A549 (cell line): ENCODE measurements around the gene MARS1.

Source experiments
- CHD2 ChIP-seq: fragments of 150-350 bp; IDR thresholded peaks from 2 replicates; pipeline ENCODE4 v1.6.1; 2014; ENCODE audit warnings: low read length; ENCODE audit not compliant: partially characterized antibody
- EP300 ChIP-seq, 2 experiments: fragments of >200 bp; sonication (Bioruptor Twin); formaldehyde crosslinking; IDR thresholded peaks; 2 replicates in 1 of 2; 3 replicates in 1 of 2; pipeline ENCODE4 v1.6.1; 2016 to 2017
- HDAC2 ChIP-seq: fragments of 200-600 bp; sonication (generic); IDR thresholded peaks from 2 replicates; pipeline ENCODE4 v1.6.1; 2016
- MAZ ChIP-seq: fragments of 150-350 bp; IDR thresholded peaks from 2 replicates; pipeline ENCODE4 v1.6.1; 2014; ENCODE audit warnings: antibody characterized with exemption, low read depth, low read length, borderline replicate concordance
- MYC ChIP-seq: IDR thresholded peaks from 2 replicates; pipeline ENCODE4 v1.6.1; 2012; ENCODE audit warnings: mild to moderate bottlenecking, inconsistent platforms, low read length, improper control_type of control experiment, borderline replicate concordance
- POLR2A ChIP-seq: IDR thresholded peaks from 2 replicates; pipeline ENCODE4 v1.6.1; 2012; ENCODE audit warnings: mild to moderate bottlenecking, low read length
- TFCP2L1 ChIP-seq: fragments of 250-450 bp; sonication (Bioruptor Pico); IDR thresholded peaks from 2 replicates; pipeline ENCODE4 v1.5.0; 2021; ENCODE audit warnings: mild to moderate bottlenecking
- ZFP36 ChIP-seq: fragments of 450-650 bp; IDR thresholded peaks from 2 replicates; pipeline ENCODE4 v1.6.1; 2014; ENCODE audit warnings: borderline replicate concordance; ENCODE audit not compliant: partially characterized antibody
- TF ChIP-seq, protein P1 (sequence below): fragments of 450-650 bp; IDR thresholded peaks from 2 replicates; pipeline ENCODE4 v1.6.1; 2014; ENCODE audit warnings: antibody characterized with exemption
- TF ChIP-seq, protein P2 (sequence below): fragments of >200 bp; sonication (Bioruptor Twin); formaldehyde crosslinking; IDR thresholded peaks from 3 replicates; pipeline ENCODE4 v1.5.1; 2016
- TF ChIP-seq, protein P3 (sequence below): fragments of 150-350 bp; IDR thresholded peaks from 2 replicates; pipeline ENCODE4 v1.6.1; 2014; ENCODE audit warnings: low read depth, mild to moderate bottlenecking, low read length
- TF ChIP-seq, protein P4 (sequence below): fragments of 200-600 bp; sonication (generic); IDR thresholded peaks from 2 replicates; pipeline ENCODE4 v1.6.1; 2016; ENCODE audit warnings: antibody characterized with exemption, mild to moderate bottlenecking, moderate library complexity

DNA sequence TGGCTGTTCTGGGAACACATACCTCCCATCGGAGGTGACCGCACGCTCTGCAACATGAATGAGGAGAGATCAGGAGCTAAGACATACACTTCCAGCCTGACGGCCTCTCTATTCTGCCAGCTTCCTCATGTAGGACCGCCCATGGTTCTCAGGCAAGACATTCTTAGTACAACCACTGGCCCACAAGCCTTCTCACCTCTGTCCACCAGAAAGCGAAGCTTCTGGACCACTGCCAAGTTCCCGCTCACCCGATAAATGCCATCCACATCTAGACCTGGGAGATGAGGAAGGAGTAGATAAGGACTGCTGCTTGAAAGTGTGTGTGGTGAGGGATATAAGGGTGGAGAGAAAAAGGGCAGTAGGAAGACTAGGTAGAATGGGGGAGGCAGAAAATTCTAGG lies 13.4 kb upstream of the MARS1 start:
- TF ChIP-seq POLR2A (no peak), ZFP36 (no peak), HDAC2 (no peak), EP300 (IDR thresholded peaks at IDR 0.05) (no peak), TFCP2L1 (CRISPR knock-in tag) (no peak), MAZ (no peak), MYC (no peak), CHD2 (no peak)
- TF ChIP-seq, protein P1, sequence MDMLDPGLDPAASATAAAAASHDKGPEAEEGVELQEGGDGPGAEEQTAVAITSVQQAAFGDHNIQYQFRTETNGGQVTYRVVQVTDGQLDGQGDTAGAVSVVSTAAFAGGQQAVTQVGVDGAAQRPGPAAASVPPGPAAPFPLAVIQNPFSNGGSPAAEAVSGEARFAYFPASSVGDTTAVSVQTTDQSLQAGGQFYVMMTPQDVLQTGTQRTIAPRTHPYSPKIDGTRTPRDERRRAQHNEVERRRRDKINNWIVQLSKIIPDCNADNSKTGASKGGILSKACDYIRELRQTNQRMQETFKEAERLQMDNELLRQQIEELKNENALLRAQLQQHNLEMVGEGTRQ = no peak
- TF ChIP-seq, protein P2, sequence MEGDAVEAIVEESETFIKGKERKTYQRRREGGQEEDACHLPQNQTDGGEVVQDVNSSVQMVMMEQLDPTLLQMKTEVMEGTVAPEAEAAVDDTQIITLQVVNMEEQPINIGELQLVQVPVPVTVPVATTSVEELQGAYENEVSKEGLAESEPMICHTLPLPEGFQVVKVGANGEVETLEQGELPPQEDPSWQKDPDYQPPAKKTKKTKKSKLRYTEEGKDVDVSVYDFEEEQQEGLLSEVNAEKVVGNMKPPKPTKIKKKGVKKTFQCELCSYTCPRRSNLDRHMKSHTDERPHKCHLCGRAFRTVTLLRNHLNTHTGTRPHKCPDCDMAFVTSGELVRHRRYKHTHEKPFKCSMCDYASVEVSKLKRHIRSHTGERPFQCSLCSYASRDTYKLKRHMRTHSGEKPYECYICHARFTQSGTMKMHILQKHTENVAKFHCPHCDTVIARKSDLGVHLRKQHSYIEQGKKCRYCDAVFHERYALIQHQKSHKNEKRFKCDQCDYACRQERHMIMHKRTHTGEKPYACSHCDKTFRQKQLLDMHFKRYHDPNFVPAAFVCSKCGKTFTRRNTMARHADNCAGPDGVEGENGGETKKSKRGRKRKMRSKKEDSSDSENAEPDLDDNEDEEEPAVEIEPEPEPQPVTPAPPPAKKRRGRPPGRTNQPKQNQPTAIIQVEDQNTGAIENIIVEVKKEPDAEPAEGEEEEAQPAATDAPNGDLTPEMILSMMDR = no peak
- TF ChIP-seq, protein P3, sequence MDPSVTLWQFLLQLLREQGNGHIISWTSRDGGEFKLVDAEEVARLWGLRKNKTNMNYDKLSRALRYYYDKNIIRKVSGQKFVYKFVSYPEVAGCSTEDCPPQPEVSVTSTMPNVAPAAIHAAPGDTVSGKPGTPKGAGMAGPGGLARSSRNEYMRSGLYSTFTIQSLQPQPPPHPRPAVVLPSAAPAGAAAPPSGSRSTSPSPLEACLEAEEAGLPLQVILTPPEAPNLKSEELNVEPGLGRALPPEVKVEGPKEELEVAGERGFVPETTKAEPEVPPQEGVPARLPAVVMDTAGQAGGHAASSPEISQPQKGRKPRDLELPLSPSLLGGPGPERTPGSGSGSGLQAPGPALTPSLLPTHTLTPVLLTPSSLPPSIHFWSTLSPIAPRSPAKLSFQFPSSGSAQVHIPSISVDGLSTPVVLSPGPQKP = no peak
- TF ChIP-seq, protein P4, sequence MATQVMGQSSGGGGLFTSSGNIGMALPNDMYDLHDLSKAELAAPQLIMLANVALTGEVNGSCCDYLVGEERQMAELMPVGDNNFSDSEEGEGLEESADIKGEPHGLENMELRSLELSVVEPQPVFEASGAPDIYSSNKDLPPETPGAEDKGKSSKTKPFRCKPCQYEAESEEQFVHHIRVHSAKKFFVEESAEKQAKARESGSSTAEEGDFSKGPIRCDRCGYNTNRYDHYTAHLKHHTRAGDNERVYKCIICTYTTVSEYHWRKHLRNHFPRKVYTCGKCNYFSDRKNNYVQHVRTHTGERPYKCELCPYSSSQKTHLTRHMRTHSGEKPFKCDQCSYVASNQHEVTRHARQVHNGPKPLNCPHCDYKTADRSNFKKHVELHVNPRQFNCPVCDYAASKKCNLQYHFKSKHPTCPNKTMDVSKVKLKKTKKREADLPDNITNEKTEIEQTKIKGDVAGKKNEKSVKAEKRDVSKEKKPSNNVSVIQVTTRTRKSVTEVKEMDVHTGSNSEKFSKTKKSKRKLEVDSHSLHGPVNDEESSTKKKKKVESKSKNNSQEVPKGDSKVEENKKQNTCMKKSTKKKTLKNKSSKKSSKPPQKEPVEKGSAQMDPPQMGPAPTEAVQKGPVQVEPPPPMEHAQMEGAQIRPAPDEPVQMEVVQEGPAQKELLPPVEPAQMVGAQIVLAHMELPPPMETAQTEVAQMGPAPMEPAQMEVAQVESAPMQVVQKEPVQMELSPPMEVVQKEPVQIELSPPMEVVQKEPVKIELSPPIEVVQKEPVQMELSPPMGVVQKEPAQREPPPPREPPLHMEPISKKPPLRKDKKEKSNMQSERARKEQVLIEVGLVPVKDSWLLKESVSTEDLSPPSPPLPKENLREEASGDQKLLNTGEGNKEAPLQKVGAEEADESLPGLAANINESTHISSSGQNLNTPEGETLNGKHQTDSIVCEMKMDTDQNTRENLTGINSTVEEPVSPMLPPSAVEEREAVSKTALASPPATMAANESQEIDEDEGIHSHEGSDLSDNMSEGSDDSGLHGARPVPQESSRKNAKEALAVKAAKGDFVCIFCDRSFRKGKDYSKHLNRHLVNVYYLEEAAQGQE = no peak
